OCI-LY7 (cell line): ENCODE results near the gene DIP2A. TPM values are rescaled to one million over a fixed set of nuclear protein-coding genes. Genes with fewer than 3 reads are reported as not detected.

Source experiments
- BruUV-seq: library from RNA; stranded (reverse); fragments of 400-500 nt; replicated peaks from 2 replicates; lab custom pipeline; 2021; lab: Mats Ljungman, UMichigan
- CTCF ChIA-PET: fragments of 300-600 bp; sonication (Branson Sonifier 250); formaldehyde crosslinking; loops from one replicate; lab custom pipeline; 2022; ENCODE audit warnings: antibody characterized with exemption; ENCODE audit not compliant: unreplicated experiment; lab: Charles Lee
- POLR2A ChIA-PET: fragments of 300-600 bp; sonication (Branson Sonifier 250); formaldehyde crosslinking; loops from one replicate; lab custom pipeline; 2022; ENCODE audit warnings: antibody characterized with exemption; lab: Charles Lee
- DNase-seq: peaks from one replicate; pipeline ENCODE4 v3.0.0-alpha.2; 2015; ENCODE audit warnings: low spot score
- H2AFZ ChIP-seq: fragments of 200-600 bp; sonication (generic), shearing (Covaris generic); 2 replicates; pipeline ENCODE4 v1.6.1; 2014; ENCODE audit warnings: mild to moderate bottlenecking, antibody characterized with exemption, low read length, moderate library complexity
- H3K27ac ChIP-seq: fragments of 200-600 bp; sonication (generic); 2 replicates; pipeline ENCODE4 v1.5.1; 2014; ENCODE audit warnings: mixed run types, low read depth, mild to moderate bottlenecking, moderate library complexity, low read length, inconsistent platforms; ENCODE audit not compliant: poor library complexity, severe bottlenecking
- H3K36me3 ChIP-seq: fragments of 200-600 bp; sonication (generic); 2 replicates; pipeline ENCODE4 v1.6.1; 2014; ENCODE audit warnings: mild to moderate bottlenecking, antibody characterized with exemption, low read length, moderate library complexity, mixed read lengths; ENCODE audit not compliant: insufficient read depth
- H3K4me1 ChIP-seq: fragments of 200-600 bp; sonication (generic); 2 replicates; pipeline ENCODE4 v1.5.1; 2014; ENCODE audit warnings: mild to moderate bottlenecking, low read length; ENCODE audit not compliant: insufficient read depth, poor library complexity, severe bottlenecking
- H3K4me2 ChIP-seq: fragments of 200-600 bp; sonication (generic); 2 replicates; pipeline ENCODE4 v1.6.1; 2014; ENCODE audit warnings: mild to moderate bottlenecking, low read length
- H3K4me3 ChIP-seq: fragments of 200-600 bp; sonication (generic); 2 replicates; pipeline ENCODE4 v1.5.1; 2014; ENCODE audit warnings: mild to moderate bottlenecking, low read depth, low read length; ENCODE audit not compliant: poor library complexity, severe bottlenecking
- H3K79me2 ChIP-seq: fragments of 200-600 bp; sonication (generic); 2 replicates; pipeline ENCODE4 v1.6.1; 2016; ENCODE audit warnings: low read depth, mild to moderate bottlenecking, low read length, moderate library complexity, mixed read lengths; ENCODE audit not compliant: insufficient read depth
- H3K9me2 ChIP-seq: fragments of 200-600 bp; sonication (generic); 2 replicates; pipeline ENCODE4 v1.6.1; 2016; ENCODE audit warnings: mild to moderate bottlenecking, low read length, mixed read lengths; ENCODE audit not compliant: insufficient read depth
- H3K9me3 ChIP-seq: fragments of 200-600 bp; sonication (generic); 2 replicates; pipeline ENCODE4 v1.6.1; 2014; ENCODE audit warnings: mild to moderate bottlenecking, mixed run types, low read length, mixed read lengths
- H4K20me1 ChIP-seq: fragments of 200-600 bp; sonication (generic); 2 replicates; pipeline ENCODE4 v1.6.1; 2014; ENCODE audit warnings: mild to moderate bottlenecking, antibody characterized with exemption, low read length, moderate library complexity, mixed read lengths; ENCODE audit not compliant: insufficient read depth
- EZH2phosphoT487 ChIP-seq: fragments of 200-600 bp; sonication (generic); IDR thresholded peaks from 2 replicates; pipeline ENCODE4 v1.6.1; 2018; ENCODE audit warnings: low read depth, borderline replicate concordance, mild to moderate bottlenecking, mixed run types, antibody characterized with exemption, low read length, moderate library complexity, mixed read lengths
- intact Hi-C: fragments of 100-400 bp; cut with micrococcal nuclease; formaldehyde crosslinking; loops from one replicate; pipeline ENCODE4 v1.10.0; 2022; ENCODE audit not compliant: unreplicated experiment
- total RNA-seq, 2 experiments: library from RNA; depleted of rRNA in 1 of 2; stranded (reverse); fragments of >200 nt in 1 of 2; shearing (Covaris generic) in 1 of 2; gene quantifications; 2 replicates each; pipeline ENCODE4 v1.2.3, GENCODE V29; 2014 to 2022
- TF ChIP-seq, protein P1 (sequence below): fragments of 200-600 bp; sonication (generic); conservative IDR thresholded peaks from 2 replicates; pipeline ENCODE4 v1.5.1; 2014; ENCODE audit warnings: mild to moderate bottlenecking, antibody characterized with exemption, low read length, moderate library complexity, mixed read lengths

The DIP2A gene
- total RNA-seq, 2 experiments from 2014 or later: 27.9 to 44.7 TPM

DNA sequence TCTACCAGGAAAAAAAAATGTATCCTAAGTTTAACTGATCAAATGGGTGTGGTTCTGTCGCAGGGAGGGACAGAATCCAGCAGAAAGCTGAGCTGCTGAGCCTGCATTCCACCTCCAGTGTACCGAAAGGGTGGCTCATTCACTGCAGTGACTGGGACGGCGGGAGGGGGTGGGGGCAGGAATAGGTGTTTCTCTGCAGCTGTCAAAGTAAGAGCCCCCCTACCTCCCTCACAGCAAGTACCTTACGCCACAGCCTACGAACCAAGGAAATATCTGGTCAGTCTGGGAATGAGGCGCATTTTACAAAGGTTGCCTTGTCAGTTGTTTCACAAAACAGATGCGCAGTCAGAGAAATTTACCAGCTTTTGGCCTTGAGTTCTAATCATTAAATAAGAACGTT is 144.5 kb downstream of the DIP2A start:
- no TSS peak for BruUV-seq
- POLR2A ChIA-PET: no interaction called here
- H3K27ac ChIP-seq: no peak overlapping the region

GRCh38 chr21:46604329-46604974 is 145.8 kb downstream of the DIP2A start:
- Histone ChIP-seq H3K9me2 (no peaks in the 10 kb centered on the region), H3K9me3 (no peaks in the 10 kb centered on the region), H3K36me3 (no peaks in the 10 kb centered on the region), H4K20me1 (no peaks in the 10 kb centered on the region), H3K4me2 (no peak overlapping the region), H3K4me3 (no peak overlapping the region), H3K27ac (no peak overlapping the region), H3K4me1 (no peaks in the 10 kb centered on the region), H2AFZ (no peak overlapping the region), H3K79me2 (no peaks in the 10 kb centered on the region)
- no TSS peak for BruUV-seq
- DNase-seq: no peak
- TF ChIP-seq, protein P1, sequence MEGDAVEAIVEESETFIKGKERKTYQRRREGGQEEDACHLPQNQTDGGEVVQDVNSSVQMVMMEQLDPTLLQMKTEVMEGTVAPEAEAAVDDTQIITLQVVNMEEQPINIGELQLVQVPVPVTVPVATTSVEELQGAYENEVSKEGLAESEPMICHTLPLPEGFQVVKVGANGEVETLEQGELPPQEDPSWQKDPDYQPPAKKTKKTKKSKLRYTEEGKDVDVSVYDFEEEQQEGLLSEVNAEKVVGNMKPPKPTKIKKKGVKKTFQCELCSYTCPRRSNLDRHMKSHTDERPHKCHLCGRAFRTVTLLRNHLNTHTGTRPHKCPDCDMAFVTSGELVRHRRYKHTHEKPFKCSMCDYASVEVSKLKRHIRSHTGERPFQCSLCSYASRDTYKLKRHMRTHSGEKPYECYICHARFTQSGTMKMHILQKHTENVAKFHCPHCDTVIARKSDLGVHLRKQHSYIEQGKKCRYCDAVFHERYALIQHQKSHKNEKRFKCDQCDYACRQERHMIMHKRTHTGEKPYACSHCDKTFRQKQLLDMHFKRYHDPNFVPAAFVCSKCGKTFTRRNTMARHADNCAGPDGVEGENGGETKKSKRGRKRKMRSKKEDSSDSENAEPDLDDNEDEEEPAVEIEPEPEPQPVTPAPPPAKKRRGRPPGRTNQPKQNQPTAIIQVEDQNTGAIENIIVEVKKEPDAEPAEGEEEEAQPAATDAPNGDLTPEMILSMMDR: no peak
- TF ChIP-seq EZH2phosphoT487: no peak
- ChIA-PET POLR2A (no interaction called here), CTCF (no interaction called here)
- intact Hi-C loops: no loop called here

More for the DNA sequence above, 144.5 kb downstream of the DIP2A start:
- CTCF ChIA-PET: no interaction called here
- Histone ChIP-seq H2AFZ (no peak overlapping the region), H3K9me3 (no peaks in the 10 kb centered on the region), H3K9me2 (no peaks in the 10 kb centered on the region), H3K4me3 (no peak overlapping the region), H3K4me2 (no peak overlapping the region), H3K36me3 (no peaks in the 10 kb centered on the region), H3K79me2 (no peaks in the 10 kb centered on the region), H3K4me1 (no peaks in the 10 kb centered on the region), H4K20me1 (no peaks in the 10 kb centered on the region)
- no peak for DNase-seq
- intact Hi-C loops: no loop called here
- TF ChIP-seq, protein P1: no peak
- no peak for TF ChIP-seq EZH2phosphoT487

DNA sequence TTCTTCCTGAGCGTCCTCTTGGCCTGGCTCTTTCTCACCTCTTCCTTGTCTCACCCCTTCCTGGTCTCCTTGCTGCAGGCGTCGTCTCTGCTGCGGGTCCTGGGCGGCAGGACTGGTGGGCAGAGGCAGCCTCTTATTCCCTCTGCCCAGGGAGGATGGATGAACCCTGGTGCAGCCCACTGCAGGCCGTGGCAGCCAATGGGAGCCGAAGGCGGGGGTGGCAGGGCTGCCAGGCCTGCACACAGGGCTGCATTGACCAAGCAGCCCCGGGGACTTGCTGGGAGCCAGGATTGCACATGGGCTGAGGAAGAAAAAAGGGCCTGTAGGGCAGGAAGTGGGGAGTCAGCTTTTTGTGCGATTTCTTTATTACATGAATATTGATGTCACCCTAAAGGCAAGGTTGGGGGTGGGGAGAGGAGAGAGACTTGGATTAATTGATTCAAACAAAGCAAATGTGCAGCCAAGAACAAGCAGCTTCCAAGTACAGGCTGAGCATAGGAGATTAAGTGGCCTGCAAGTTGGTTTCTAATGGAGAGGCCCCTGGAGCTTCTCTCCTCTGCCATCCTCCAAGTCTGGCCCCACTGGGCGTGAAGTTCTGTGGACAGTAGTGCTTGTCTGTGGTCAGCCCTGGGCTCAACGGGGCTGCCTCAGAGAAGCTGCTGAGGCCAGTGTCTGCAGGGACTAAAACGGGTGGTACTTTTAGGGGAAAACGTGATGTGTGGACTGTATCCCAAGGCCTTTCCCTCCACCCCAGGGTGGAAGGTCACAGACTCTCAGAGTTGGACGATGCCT is 146.5 kb downstream of the DIP2A start, which contains the start of gene S100B:
S100B (minus strand) TSS at position 108 of the 792 bp plus-strand sequence. CDS start 2,667 bp downstream, outside the sequence.
- Histone ChIP-seq H3K4me1 (no peaks in the 10 kb centered on the region), H3K4me2 (no peak within 1 kb of the TSS), H2AFZ (no peak within 1 kb of the TSS), H3K27ac (no peak within 1 kb of the TSS), H4K20me1 (no peaks in the 10 kb centered on the region), H3K36me3 (no peaks in the 10 kb centered on the region), H3K9me3 (no peaks in the 10 kb centered on the region), H3K79me2 (no peaks in the 10 kb centered on the region), H3K9me2 (no peaks in the 10 kb centered on the region), H3K4me3 (no peak within 1 kb of the TSS)
- no TSS peak for BruUV-seq
- CTCF ChIA-PET: no interaction called here
- intact Hi-C loops: no loop called here
- no peak for DNase-seq
- TF ChIP-seq, protein P1: no peak
- TF ChIP-seq EZH2phosphoT487: no peak
- POLR2A ChIA-PET: no interaction called here
